Activated naive CD4-positive, alpha-beta T cell treated with anti-CD3 and anti-CD28 coated beads, Interleukin-2, amount 50 U/mL, for 24 hours (primary cell): ENCODE results near the gene MAP7.

Experiments
- H3K27ac Mint-ChIP-seq: one replicate; pipeline ENCODE4 v1.8.0; 2021; ENCODE audit warnings: mild to moderate bottlenecking, mixed read lengths
- H3K27me3 Mint-ChIP-seq: one replicate; pipeline ENCODE4 v1.8.0; 2021; ENCODE audit warnings: mixed read lengths
- H3K36me3 Mint-ChIP-seq: one replicate; pipeline ENCODE4 v1.8.0; 2021; ENCODE audit warnings: mixed read lengths
- H3K4me1 Mint-ChIP-seq: one replicate; pipeline ENCODE4 v1.8.0; 2021; ENCODE audit warnings: mixed read lengths
- H3K4me3 Mint-ChIP-seq: one replicate; pipeline ENCODE4 v1.8.0; 2021; ENCODE audit warnings: mild to moderate bottlenecking, mixed read lengths
- H3K9me3 Mint-ChIP-seq: one replicate; pipeline ENCODE4 v1.8.0; 2021; ENCODE audit warnings: mixed read lengths

The MAP7 gene

GRCh38 chr6:136526196-136526930, 23.9 kb downstream of the MAP7 start:
- Mint-ChIP-seq H3K27me3 (peaks cover 12% of the 10 kb centered on the region), H3K9me3 (no peaks in the 10 kb centered on the region), H3K4me3 (peak overlapping the region; percentile 41), H3K36me3 (no peaks in the 10 kb centered on the region), H3K4me1 (peaks cover 16% of the 10 kb centered on the region), H3K27ac (peak overlapping the region; percentile 65)

GRCh38 chr6:136525586-136526195, 24.5 kb downstream of the MAP7 start:
- Mint-ChIP-seq H3K4me1 (peaks cover 16% of the 10 kb centered on the region), H3K4me3 (peak overlapping the region; percentile 41), H3K36me3 (no peaks in the 10 kb centered on the region), H3K27ac (no peak overlapping the region), H3K27me3 (peaks cover 8% of the 10 kb centered on the region), H3K9me3 (no peaks in the 10 kb centered on the region)

- no peak overlapping the region for H3K27ac Mint-ChIP-seq
- no peaks in the 10 kb centered on the region for H3K9me3 Mint-ChIP-seq
- no peaks in the 10 kb centered on the region for H3K36me3 Mint-ChIP-seq
- H3K4me3 Mint-ChIP-seq: no peak overlapping the region
- peaks cover 16% of the 10 kb centered on the region for H3K4me1 Mint-ChIP-seq
- H3K27me3 Mint-ChIP-seq: peaks cover 8% of the 10 kb centered on the region
These were observed 25.2 kb downstream of the MAP7 start for GRCh38 chr6:136524936-136525413.

- Mint-ChIP-seq H3K27ac (no peak overlapping the region), H3K27me3 (peaks cover 6% of the 10 kb centered on the region), H3K36me3 (no peaks in the 10 kb centered on the region), H3K4me3 (no peak overlapping the region), H3K4me1 (peaks cover 16% of the 10 kb centered on the region), H3K9me3 (no peaks in the 10 kb centered on the region)
These were observed 25.8 kb downstream of the MAP7 start for GRCh38 chr6:136524339-136524935.

- H3K4me3 Mint-ChIP-seq: no peak overlapping the region
- H3K4me1 Mint-ChIP-seq: peaks cover 16% of the 10 kb centered on the region
- no peak overlapping the region for H3K27ac Mint-ChIP-seq
- no peaks in the 10 kb centered on the region for H3K36me3 Mint-ChIP-seq
- peaks cover 6% of the 10 kb centered on the region for H3K27me3 Mint-ChIP-seq
- H3K9me3 Mint-ChIP-seq: no peaks in the 10 kb centered on the region
These were observed 27.0 kb downstream of the MAP7 start for GRCh38 chr6:136523196-136523595.

- Mint-ChIP-seq H3K36me3 (no peaks in the 10 kb centered on the region), H3K27me3 (peaks cover 6% of the 10 kb centered on the region), H3K9me3 (no peaks in the 10 kb centered on the region), H3K27ac (no peak overlapping the region), H3K4me1 (peaks cover 16% of the 10 kb centered on the region), H3K4me3 (no peak overlapping the region)
These were observed 27.6 kb downstream of the MAP7 start for GRCh38 chr6:136522636-136523035.

- Mint-ChIP-seq H3K27me3 (peaks cover 5% of the 10 kb centered on the region), H3K36me3 (no peaks in the 10 kb centered on the region), H3K4me3 (no peak overlapping the region), H3K4me1 (peaks cover 16% of the 10 kb centered on the region), H3K9me3 (no peaks in the 10 kb centered on the region), H3K27ac (no peak overlapping the region)
These were observed 28.3 kb downstream of the MAP7 start for GRCh38 chr6:136521911-136522310.

GRCh38 chr6:136521427-136521826, 28.8 kb downstream of the MAP7 start:
- Mint-ChIP-seq H3K27ac (no peak overlapping the region), H3K9me3 (no peaks in the 10 kb centered on the region), H3K27me3 (peaks cover 3% of the 10 kb centered on the region), H3K36me3 (no peaks in the 10 kb centered on the region), H3K4me3 (no peak overlapping the region), H3K4me1 (peaks cover 12% of the 10 kb centered on the region)

- H3K36me3 Mint-ChIP-seq: no peaks in the 10 kb centered on the region
- H3K4me1 Mint-ChIP-seq: peaks cover 5% of the 10 kb centered on the region
- no peaks in the 10 kb centered on the region for H3K9me3 Mint-ChIP-seq
- no peak overlapping the region for H3K27ac Mint-ChIP-seq
- H3K4me3 Mint-ChIP-seq: no peak overlapping the region
- no peaks in the 10 kb centered on the region for H3K27me3 Mint-ChIP-seq
These were observed 29.7 kb downstream of the MAP7 start for GRCh38 chr6:136520517-136520916.

GRCh38 chr6:136517582-136517981, 32.6 kb downstream of the MAP7 start:
- Mint-ChIP-seq H3K9me3 (no peaks in the 10 kb centered on the region), H3K27me3 (peaks cover 1% of the 10 kb centered on the region), H3K4me1 (no peaks in the 10 kb centered on the region), H3K27ac (no peak overlapping the region), H3K36me3 (no peaks in the 10 kb centered on the region), H3K4me3 (no peak overlapping the region)

- Mint-ChIP-seq H3K27me3 (peaks cover 1% of the 10 kb centered on the region), H3K27ac (no peak overlapping the region), H3K4me3 (no peak overlapping the region), H3K9me3 (no peaks in the 10 kb centered on the region), H3K4me1 (no peaks in the 10 kb centered on the region), H3K36me3 (no peaks in the 10 kb centered on the region)
These were observed 33.2 kb downstream of the MAP7 start for GRCh38 chr6:136517002-136517401.

GRCh38 chr6:136514591-136514990, 35.6 kb downstream of the MAP7 start:
- Mint-ChIP-seq H3K4me3 (no peak overlapping the region), H3K36me3 (no peaks in the 10 kb centered on the region), H3K4me1 (peaks cover 19% of the 10 kb centered on the region), H3K27ac (no peak overlapping the region), H3K9me3 (no peaks in the 10 kb centered on the region), H3K27me3 (peaks cover 1% of the 10 kb centered on the region)

GRCh38 chr6:136511926-136512325, 38.3 kb downstream of the MAP7 start:
- H3K4me3 Mint-ChIP-seq: no peak overlapping the region
- no peaks in the 10 kb centered on the region for H3K36me3 Mint-ChIP-seq
- H3K4me1 Mint-ChIP-seq: peaks cover 25% of the 10 kb centered on the region
- H3K27me3 Mint-ChIP-seq: peaks cover 1% of the 10 kb centered on the region
- no peaks in the 10 kb centered on the region for H3K9me3 Mint-ChIP-seq
- no peak overlapping the region for H3K27ac Mint-ChIP-seq

- Mint-ChIP-seq H3K4me1 (peaks cover 25% of the 10 kb centered on the region), H3K36me3 (no peaks in the 10 kb centered on the region), H3K4me3 (no peak overlapping the region), H3K9me3 (no peaks in the 10 kb centered on the region), H3K27me3 (peaks cover 1% of the 10 kb centered on the region), H3K27ac (no peak overlapping the region)
These were observed 38.8 kb downstream of the MAP7 start for GRCh38 chr6:136511397-136511796.

- Mint-ChIP-seq H3K9me3 (no peaks in the 10 kb centered on the region), H3K36me3 (no peaks in the 10 kb centered on the region), H3K27me3 (peaks cover 1% of the 10 kb centered on the region), H3K4me3 (no peak overlapping the region), H3K4me1 (peaks cover 25% of the 10 kb centered on the region), H3K27ac (peak overlapping the region; percentile 80)
These were observed 39.4 kb downstream of the MAP7 start for GRCh38 chr6:136510782-136511181.

- Mint-ChIP-seq H3K27ac (no peak overlapping the region), H3K4me1 (peaks cover 25% of the 10 kb centered on the region), H3K36me3 (no peaks in the 10 kb centered on the region), H3K4me3 (peak overlapping the region; percentile 47), H3K27me3 (no peaks in the 10 kb centered on the region), H3K9me3 (no peaks in the 10 kb centered on the region)
These were observed 39.9 kb downstream of the MAP7 start for GRCh38 chr6:136510299-136510698.
